ENCODE results near the gene CYTH1. TPM values are rescaled to one million over a fixed set of nuclear protein-coding genes. Genes with fewer than 3 reads are reported as not detected.

CYTH1 gene
- total RNA-seq (2014; rRNA removed; shearing (Covaris generic)), result 10.4 and 16.8 TPM in 2 replicates
- 11.7 TPM in 2 replicates for polyA plus RNA-seq (2016; fragmentation: Nextera tagmentation; extraction: Ambion mirVana)

- Histone ChIP-seq H3K9ac (peak within 1 kb of the TSS; percentile 88), H3K36me3 (ENCODE audit: low read depth) (no peaks in the 10 kb centered on the region), H3K9me2 (ENCODE audit: insufficient read depth) (no peaks in the 10 kb centered on the region), H3K79me2 (ENCODE audit: insufficient read depth) (peaks cover 49% of the 10 kb centered on the region), H3K27ac (peak within 1 kb of the TSS; percentile 69), H2AFZ (peak within 1 kb of the TSS; percentile 84), H3F3A (ENCODE audit: insufficient read depth) (peaks cover 5% of the 10 kb centered on the region; the same call in 1 of the 2 replicates), H3K4me3 (peak within 1 kb of the TSS; percentile 85), H3K4me2 (ENCODE audit: unreplicated experiment) (peak within 1 kb of the TSS; percentile 82), H3K4me1 (ENCODE audit: insufficient read depth) (no peaks in the 10 kb centered on the region; the same call in 1 of the 2 replicates), H4K20me1 (ENCODE audit: insufficient read depth) (no peaks in the 10 kb centered on the region), H3K9me3 (ENCODE audit: low read depth) (no peaks in the 10 kb centered on the region), H3K27me3 (replicated peaks; ENCODE audit: insufficient read depth) (no peaks in the 10 kb centered on the region)
- in situ Hi-C loops (cut with MboI), result no loop called here
- 1 to 2% methylated on average over 15 to 31 of the region's 64 CpGs for WGBS, 2 experiments (ENCODE audit: low coverage in 1 of 2, low lambda C conversion rate in 2 of 2, missing lambda C conversion rate in 2 of 2)
- TF ChIP-seq EZH2phosphoT487 (IDR thresholded peaks at IDR 0.05; ENCODE audit: insufficient read depth, low read depth), result no peak
- DNase-seq, result no peak
Observed at GRCh38 chr17:78781893-78782304, at the start of gene CYTH1. TSS of gene CYTH1 (minus strand) at chr17:78782273. CDS start at chr17:78782223, 50 bp downstream.

- Histone ChIP-seq H3K9me3 (ENCODE audit: low read depth) (no peaks in the 10 kb centered on the region), H3K79me2 (ENCODE audit: insufficient read depth) (peaks cover 97% of the 10 kb centered on the region), H3K9me2 (ENCODE audit: insufficient read depth) (no peaks in the 10 kb centered on the region), H3K4me2 (ENCODE audit: unreplicated experiment) (no peak overlapping the region), H3K4me1 (ENCODE audit: insufficient read depth) (0 out of 2 replicates have a peak, but pooled peaks cover 6% of the 10 kb centered on the region), H4K20me1 (ENCODE audit: insufficient read depth) (no peaks in the 10 kb centered on the region), H3K36me3 (ENCODE audit: low read depth) (peaks cover 63% of the 10 kb centered on the region), H3K27me3 (replicated peaks; ENCODE audit: insufficient read depth) (no peaks in the 10 kb centered on the region), H3K9ac (no peak overlapping the region), H2AFZ (no peak overlapping the region), H3F3A (ENCODE audit: insufficient read depth) (peaks cover 11% of the 10 kb centered on the region), H3K4me3 (no peak overlapping the region), H3K27ac (no peak overlapping the region)
- DNase-seq, result no peak
- TF ChIP-seq EZH2phosphoT487 (IDR thresholded peaks at IDR 0.05; ENCODE audit: insufficient read depth, low read depth), result no peak
- TF ChIP-seq EZH2 (IDR thresholded peaks at IDR 0.05; ENCODE audit: insufficient read depth, poor library complexity, severe bottlenecking), result no peak
- in situ Hi-C loops (cut with MboI), result no loop called here
- 92 to 97% methylated on average over 6 of the region's 6 CpGs for WGBS, 2 experiments (ENCODE audit: low coverage in 1 of 2, low lambda C conversion rate in 2 of 2, missing lambda C conversion rate in 2 of 2)
Observed at GRCh38 chr17:78829477-78829876, 47.4 kb upstream of the CYTH1 start.

GRCh38 chr17:78828470-78829185 lies 46.6 kb upstream of the CYTH1 start:
- Histone ChIP-seq H3K9me3 (ENCODE audit: low read depth) (no peaks in the 10 kb centered on the region), H3K4me2 (ENCODE audit: unreplicated experiment) (no peak overlapping the region), H3K79me2 (ENCODE audit: insufficient read depth) (peaks cover 96% of the 10 kb centered on the region), H3K27ac (no peak overlapping the region), H3K27me3 (replicated peaks; ENCODE audit: insufficient read depth) (no peaks in the 10 kb centered on the region), H3K4me3 (no peak overlapping the region), H3K9me2 (ENCODE audit: insufficient read depth) (no peaks in the 10 kb centered on the region), H3K9ac (0 out of 2 replicates have a peak overlapping the region, but pooled peaks have one; percentile 4), H2AFZ (no peak overlapping the region), H3K36me3 (ENCODE audit: low read depth) (peaks cover 60% of the 10 kb centered on the region), H3F3A (ENCODE audit: insufficient read depth) (peaks cover 19% of the 10 kb centered on the region), H4K20me1 (ENCODE audit: insufficient read depth) (no peaks in the 10 kb centered on the region), H3K4me1 (ENCODE audit: insufficient read depth) (0 out of 2 replicates have a peak, but pooled peaks cover 6% of the 10 kb centered on the region)
- peak; percentile 88 for DNase-seq
- 83 to 87% methylated on average over 14 of the region's 14 CpGs for whole genome bisulfite sequencing, 2 experiments (ENCODE audit: low coverage in 1 of 2, low lambda C conversion rate in 2 of 2, missing lambda C conversion rate in 2 of 2)
- in situ Hi-C loops (cut with MboI), result no loop called here
- TF ChIP-seq EZH2phosphoT487 (IDR thresholded peaks at IDR 0.05; ENCODE audit: insufficient read depth, low read depth) (no peak), EZH2 (IDR thresholded peaks at IDR 0.05; ENCODE audit: insufficient read depth, poor library complexity, severe bottlenecking) (no peak)

GRCh38 chr17:78826836-78827509 lies 44.9 kb upstream of the CYTH1 start:
- TF ChIP-seq EZH2 (IDR thresholded peaks at IDR 0.05; ENCODE audit: insufficient read depth, poor library complexity, severe bottlenecking) (no peak), EZH2phosphoT487 (IDR thresholded peaks at IDR 0.05; ENCODE audit: insufficient read depth, low read depth) (no peak)
- Histone ChIP-seq H3K4me3 (no peak overlapping the region), H2AFZ (no peak overlapping the region), H3K36me3 (ENCODE audit: low read depth) (peaks cover 49% of the 10 kb centered on the region), H3K79me2 (ENCODE audit: insufficient read depth) (peaks cover 80% of the 10 kb centered on the region), H3K9ac (peak overlapping the region; percentile 15; the same call in 1 of the 2 replicates), H3F3A (ENCODE audit: insufficient read depth) (peaks cover 26% of the 10 kb centered on the region), H3K27ac (peak overlapping the region; percentile 44), H3K4me1 (ENCODE audit: insufficient read depth) (peaks cover 17% of the 10 kb centered on the region), H3K9me3 (ENCODE audit: low read depth) (no peaks in the 10 kb centered on the region), H4K20me1 (ENCODE audit: insufficient read depth) (no peaks in the 10 kb centered on the region), H3K27me3 (replicated peaks; ENCODE audit: insufficient read depth) (no peaks in the 10 kb centered on the region), H3K4me2 (ENCODE audit: unreplicated experiment) (no peak overlapping the region), H3K9me2 (ENCODE audit: insufficient read depth) (no peaks in the 10 kb centered on the region)
- WGBS, 2 experiments (ENCODE audit: low coverage in 1 of 2, low lambda C conversion rate in 2 of 2, missing lambda C conversion rate in 2 of 2), result 91 to 92% methylated on average over 20 to 21 of the region's 21 CpGs
- no peak for DNase-seq
- in situ Hi-C loops (cut with MboI), result no loop called here

All from GM23248 (cell line).